ENCODE measurements around the gene IRX1.

The IRX1 gene

GRCh38 chr5:3595006-3595961, at the start of gene IRX1:
Gene IRX1, plus strand, starts transcription at chr5:3595832. Its CDS starts 274 bp downstream, at chr5:3596106.
- no peak for DNase-seq (ENCODE audit: low read depth)

DNA sequence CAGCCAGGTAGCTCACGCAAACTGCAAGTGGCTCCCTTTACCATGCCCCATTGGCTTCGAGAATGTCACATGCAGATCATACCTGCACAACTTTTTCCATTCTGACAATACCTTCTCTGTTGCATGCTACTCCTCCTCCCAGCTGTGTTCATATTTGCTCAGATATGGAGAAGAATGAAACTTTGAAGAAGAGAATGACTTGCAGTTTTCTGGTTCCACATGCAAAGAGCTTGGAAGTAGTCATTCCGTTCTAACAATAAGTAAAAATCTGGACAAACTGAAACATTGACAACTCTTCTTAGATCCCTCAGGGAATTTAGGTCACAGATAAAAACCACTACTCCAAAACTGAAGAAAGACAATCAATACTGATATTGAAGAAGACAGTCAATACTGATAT, 49.6 kb upstream of the IRX1 start:
- DNase-seq (ENCODE audit: low read depth): no peak

DNA sequence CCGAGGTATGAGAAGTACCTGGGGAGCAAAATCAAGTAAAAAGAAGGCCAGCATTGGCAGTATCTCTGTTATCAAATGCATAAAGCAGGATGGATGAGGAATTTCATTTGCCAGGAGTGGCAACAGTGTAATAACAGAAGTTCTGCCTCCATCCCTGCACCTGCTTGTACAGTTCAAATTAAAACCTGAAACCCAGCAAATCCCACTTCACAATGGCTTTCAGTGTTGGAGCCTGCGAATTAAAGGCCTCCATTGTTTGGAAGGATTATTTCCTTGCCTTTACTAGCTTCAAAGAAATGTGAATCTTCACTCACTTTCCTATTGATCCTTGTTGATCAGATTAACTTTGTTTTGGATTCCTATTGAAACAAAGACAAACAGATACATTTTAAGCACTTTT, 31.5 kb upstream of the IRX1 start:
- DNase-seq (ENCODE audit: low read depth): no peak

GRCh38 chr5:3564827-3565518, 30.7 kb upstream of the IRX1 start:
- DNase-seq (ENCODE audit: low read depth): no peak

- DNase-seq (ENCODE audit: low read depth): no peak
Measured at GRCh38 chr5:3584724-3585531, 10.7 kb upstream of the IRX1 start.

GRCh38 chr5:3590161-3590966, 5.3 kb upstream of the IRX1 start:
- no peak for DNase-seq (ENCODE audit: low read depth)

- no peak for DNase-seq (ENCODE audit: low read depth)
Measured at GRCh38 chr5:3590967-3591900, 4.4 kb upstream of the IRX1 start.

- DNase-seq (ENCODE audit: low read depth): no peak
Measured at GRCh38 chr5:3592298-3592697, 3.3 kb upstream of the IRX1 start.

GRCh38 chr5:3593771-3594509, 1.7 kb upstream of the IRX1 start:
- DNase-seq (ENCODE audit: low read depth): no peak

GRCh38 chr5:3594510-3595005, 1.1 kb upstream of the IRX1 start:
- DNase-seq (ENCODE audit: low read depth): no peak

DNA sequence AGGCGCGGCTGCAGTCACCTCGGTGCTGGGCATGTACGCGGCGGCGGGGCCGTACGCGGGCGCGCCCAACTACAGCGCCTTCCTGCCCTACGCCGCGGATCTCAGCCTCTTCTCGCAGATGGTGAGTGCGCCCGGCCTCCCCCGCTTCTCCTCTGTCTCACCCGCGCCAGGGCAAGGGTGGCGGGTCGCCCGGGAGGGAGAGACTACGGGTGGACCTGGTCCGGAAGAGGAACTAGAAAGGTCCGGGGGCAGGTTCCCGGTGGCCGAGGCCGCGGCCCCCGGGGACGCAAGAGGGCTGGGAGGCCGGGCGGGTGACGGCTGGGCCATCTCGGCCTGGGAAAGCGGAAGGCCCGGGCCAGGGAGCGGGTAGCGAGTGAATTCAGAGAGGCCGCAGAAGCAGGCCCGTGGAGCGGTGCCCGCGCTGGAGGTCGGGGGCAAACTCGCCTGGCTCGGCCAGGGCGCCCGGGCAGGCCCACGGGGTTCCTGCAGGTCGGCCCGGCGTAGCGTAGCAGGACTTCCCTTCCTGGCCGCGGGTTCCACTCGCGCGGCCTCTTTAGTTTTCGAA, 711 bp downstream of the IRX1 start:
- DNase-seq (ENCODE audit: low read depth): no peak

- DNase-seq (ENCODE audit: low read depth): no peak
Measured at GRCh38 chr5:3596857-3597166, 1.2 kb downstream of the IRX1 start.

- DNase-seq (ENCODE audit: low read depth): no peak
Measured at GRCh38 chr5:3597167-3598007, 1.8 kb downstream of the IRX1 start.

- no peak for DNase-seq (ENCODE audit: low read depth)
Measured at GRCh38 chr5:3598207-3598606, 2.6 kb downstream of the IRX1 start.

GRCh38 chr5:3598769-3599211, 3.2 kb downstream of the IRX1 start:
- no peak for DNase-seq (ENCODE audit: low read depth)

DNA sequence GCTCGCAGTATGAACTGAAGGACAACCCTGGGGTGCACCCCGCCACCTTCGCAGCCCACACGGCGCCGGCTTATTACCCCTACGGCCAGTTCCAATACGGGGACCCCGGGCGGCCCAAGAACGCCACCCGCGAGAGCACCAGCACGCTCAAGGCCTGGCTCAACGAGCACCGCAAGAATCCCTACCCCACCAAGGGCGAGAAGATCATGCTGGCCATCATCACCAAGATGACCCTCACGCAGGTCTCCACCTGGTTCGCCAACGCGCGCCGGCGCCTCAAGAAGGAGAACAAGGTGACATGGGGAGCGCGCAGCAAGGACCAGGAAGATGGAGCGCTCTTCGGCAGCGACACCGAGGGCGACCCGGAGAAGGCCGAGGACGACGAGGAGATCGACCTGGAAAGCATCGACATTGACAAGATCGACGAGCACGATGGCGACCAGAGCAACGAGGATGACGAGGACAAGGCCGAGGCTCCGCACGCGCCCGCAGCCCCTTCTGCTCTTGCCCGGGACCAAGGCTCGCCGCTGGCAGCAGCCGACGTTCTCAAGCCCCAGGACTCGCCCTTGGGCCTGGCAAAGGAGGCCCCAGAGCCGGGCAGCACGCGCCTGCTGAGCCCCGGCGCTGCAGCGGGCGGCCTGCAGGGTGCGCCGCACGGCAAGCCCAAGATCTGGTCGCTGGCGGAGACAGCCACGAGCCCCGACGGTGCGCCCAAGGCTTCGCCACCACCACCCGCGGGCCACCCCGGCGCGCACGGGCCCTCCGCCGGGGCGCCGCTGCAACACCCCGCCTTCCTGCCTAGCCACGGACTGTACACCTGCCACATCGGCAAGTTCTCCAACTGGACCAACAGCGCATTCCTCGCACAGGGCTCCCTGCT, 3.8 kb downstream of the IRX1 start:
- no peak for DNase-seq (ENCODE audit: low read depth)

Measured in activated T-helper 1 cell treated with Interleukin-2 at 50 U/mL for 16 hours (primary cell).